Measurements from ENCODE around the gene THY1. TPM values are rescaled to one million over a fixed set of nuclear protein-coding genes. Genes with fewer than 3 reads are reported as not detected.

Gene THY1
- total and polyA plus RNA-seq, 8 donors, result 1.4 to 28.6 (median 4.4) TPM

DNA sequence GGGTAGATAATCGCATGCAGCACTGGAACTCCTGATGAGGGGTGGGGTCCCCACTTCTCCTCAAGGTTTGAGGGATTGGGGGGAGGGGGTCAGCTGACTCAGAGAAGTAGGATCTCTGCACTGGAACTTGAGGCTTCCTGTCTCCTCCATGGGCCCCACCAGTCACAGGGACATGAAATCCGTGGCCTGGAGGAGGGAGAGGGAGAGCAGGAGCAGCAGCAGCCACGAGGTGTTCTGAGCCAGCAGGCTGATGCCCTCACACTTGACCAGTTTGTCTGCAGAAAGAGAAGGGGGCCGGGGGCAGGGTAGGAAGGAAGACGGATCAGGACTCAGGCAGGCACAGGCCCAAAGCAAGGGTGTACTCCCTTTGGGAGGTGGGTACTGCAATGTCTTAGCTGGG lies 3.7 kb downstream of the THY1 start:
- no peaks in the 10 kb centered on the region for H3K9me3 ChIP-seq
- no peak for DNase-seq
- H3K4me3 ChIP-seq, result no peak overlapping the region
- FAIRE-seq, result no peak
- ATAC-seq, result no peak
- H3K36me3 ChIP-seq, result no peaks in the 10 kb centered on the region
- H3K27me3 ChIP-seq, result peaks cover 0 to 12% (median 0%) of the 10 kb centered on the region in 4 donors
- WGBS, 2 donors, result 72 to 88% methylated on average over 5 of the region's 5 CpGs
- no peaks in the 10 kb centered on the region for H3K4me1 ChIP-seq
- intact Hi-C loops (cut with DNase I), result no loop called here
- H3K27ac ChIP-seq, result no peak overlapping the region
- TF ChIP-seq, protein P1, sequence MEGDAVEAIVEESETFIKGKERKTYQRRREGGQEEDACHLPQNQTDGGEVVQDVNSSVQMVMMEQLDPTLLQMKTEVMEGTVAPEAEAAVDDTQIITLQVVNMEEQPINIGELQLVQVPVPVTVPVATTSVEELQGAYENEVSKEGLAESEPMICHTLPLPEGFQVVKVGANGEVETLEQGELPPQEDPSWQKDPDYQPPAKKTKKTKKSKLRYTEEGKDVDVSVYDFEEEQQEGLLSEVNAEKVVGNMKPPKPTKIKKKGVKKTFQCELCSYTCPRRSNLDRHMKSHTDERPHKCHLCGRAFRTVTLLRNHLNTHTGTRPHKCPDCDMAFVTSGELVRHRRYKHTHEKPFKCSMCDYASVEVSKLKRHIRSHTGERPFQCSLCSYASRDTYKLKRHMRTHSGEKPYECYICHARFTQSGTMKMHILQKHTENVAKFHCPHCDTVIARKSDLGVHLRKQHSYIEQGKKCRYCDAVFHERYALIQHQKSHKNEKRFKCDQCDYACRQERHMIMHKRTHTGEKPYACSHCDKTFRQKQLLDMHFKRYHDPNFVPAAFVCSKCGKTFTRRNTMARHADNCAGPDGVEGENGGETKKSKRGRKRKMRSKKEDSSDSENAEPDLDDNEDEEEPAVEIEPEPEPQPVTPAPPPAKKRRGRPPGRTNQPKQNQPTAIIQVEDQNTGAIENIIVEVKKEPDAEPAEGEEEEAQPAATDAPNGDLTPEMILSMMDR (IDR thresholded peaks at IDR 0.05), result no peak

- Histone ChIP-seq H3K27ac (no peak overlapping the region), H3K27me3 (peaks cover 0 to 12% (median 0%) of the 10 kb centered on the region in 4 donors), H3K36me3 (no peaks in the 10 kb centered on the region), H3K4me3 (no peak overlapping the region), H3K9me3 (no peaks in the 10 kb centered on the region), H3K4me1 (no peaks in the 10 kb centered on the region)
- no peak for DNase-seq
- TF ChIP-seq, protein P1 (IDR thresholded peaks at IDR 0.05), result no peak
- no peak for ATAC-seq
- intact Hi-C loops (cut with DNase I), result no loop called here
- 77 to 88% methylated on average over 4 of the region's 4 CpGs for WGBS, 2 donors
- no peak for FAIRE-seq
Measured at GRCh38 chr11:119418759-119419158, 4.2 kb downstream of the THY1 start.

- FAIRE-seq, result no peak
- Histone ChIP-seq H3K9me3 (no peaks in the 10 kb centered on the region), H3K4me1 (no peaks in the 10 kb centered on the region), H3K27ac (no peak overlapping the region), H3K4me3 (no peak overlapping the region), H3K27me3 (peaks cover 0 to 12% (median 0%) of the 10 kb centered on the region in 4 donors), H3K36me3 (no peaks in the 10 kb centered on the region)
- 80 to 86% methylated on average over 19 of the region's 19 CpGs for WGBS, 2 donors
- TF ChIP-seq, protein P1 (IDR thresholded peaks at IDR 0.05), result no peak
- intact Hi-C loops (cut with DNase I), result no loop called here
- no peak for DNase-seq
- no peak for ATAC-seq
Measured at GRCh38 chr11:119417726-119418540, 5.0 kb downstream of the THY1 start.

- FAIRE-seq (no peak), ATAC-seq (no peak), DNase-seq (no peak)
- Histone ChIP-seq H3K36me3 (no peaks in the 10 kb centered on the region), H3K27me3 (peaks cover 0 to 10% (median 0%) of the 10 kb centered on the region in 4 donors), H3K4me1 (no peaks in the 10 kb centered on the region), H3K27ac (no peak overlapping the region), H3K9me3 (no peaks in the 10 kb centered on the region), H3K4me3 (no peak overlapping the region)
- intact Hi-C loops (cut with DNase I), result no loop called here
- TF ChIP-seq, protein P1 (IDR thresholded peaks at IDR 0.05), result no peak
- 91 to 93% methylated on average over 16 of the region's 16 CpGs for WGBS, 2 donors
Measured at GRCh38 chr11:119416606-119417580, 6.1 kb downstream of the THY1 start.

Data from pancreas (tissue), 10 donors.